ENCODE measurements around the gene PLCD3.
A peak's percentile ranks its signal among the peaks of the same experiment; 100 is the strongest.

The PLCD3 gene

GRCh38 chr17:45103269-45103795, 29.0 kb downstream of the PLCD3 start:
- DNase-seq (ENCODE audit: low read depth in 2 of 2), result no peak

GRCh38 chr17:45102856-45103255, 29.5 kb downstream of the PLCD3 start:
- DNase-seq (ENCODE audit: low read depth in 2 of 2), result no peak

GRCh38 chr17:45101883-45102811, 30.2 kb downstream of the PLCD3 start:
- no peak for DNase-seq (ENCODE audit: low read depth in 2 of 2)

- no peak for DNase-seq (ENCODE audit: low read depth in 2 of 2)
Measured at GRCh38 chr17:45101546-45101882, 30.8 kb downstream of the PLCD3 start.

GRCh38 chr17:45098869-45099616, 33.3 kb downstream of the PLCD3 start:
- DNase-seq (ENCODE audit: low read depth in 2 of 2), result peak; percentile 43 to 49

- DNase-seq (ENCODE audit: low read depth in 2 of 2), result no peak
Measured at GRCh38 chr17:45098081-45098868, 34.0 kb downstream of the PLCD3 start.

GRCh38 chr17:45096926-45097325, 35.4 kb downstream of the PLCD3 start:
- no peak for DNase-seq (ENCODE audit: low read depth in 2 of 2)

- DNase-seq (ENCODE audit: low read depth in 2 of 2), result no peak
Measured at GRCh38 chr17:45096141-45096540, 36.2 kb downstream of the PLCD3 start.

- no peak for DNase-seq (ENCODE audit: low read depth in 2 of 2)
Measured at GRCh38 chr17:45093444-45094110, 38.7 kb downstream of the PLCD3 start.

GRCh38 chr17:45092911-45093430, 39.3 kb downstream of the PLCD3 start:
- DNase-seq (ENCODE audit: low read depth in 2 of 2), result no peak

GRCh38 chr17:45091778-45092425, 40.4 kb downstream of the PLCD3 start:
- no peak for DNase-seq (ENCODE audit: low read depth in 2 of 2)

- no peak for DNase-seq (ENCODE audit: low read depth in 2 of 2)
Measured at GRCh38 chr17:45090711-45091110, 41.6 kb downstream of the PLCD3 start.

GRCh38 chr17:45088741-45089140, 43.6 kb downstream of the PLCD3 start:
- DNase-seq (ENCODE audit: low read depth in 2 of 2), result no peak

- DNase-seq (ENCODE audit: low read depth in 2 of 2), result no peak
Measured at GRCh38 chr17:45087978-45088377, 44.3 kb downstream of the PLCD3 start.

- no peak for DNase-seq (ENCODE audit: low read depth in 2 of 2)
Measured at GRCh38 chr17:45087504-45087975, 44.8 kb downstream of the PLCD3 start.

GRCh38 chr17:45086865-45087503, 45.3 kb downstream of the PLCD3 start:
- DNase-seq (ENCODE audit: low read depth in 2 of 2), result no peak

- no peak for DNase-seq (ENCODE audit: low read depth in 2 of 2)
Measured at GRCh38 chr17:45086391-45086790, 45.9 kb downstream of the PLCD3 start.

GRCh38 chr17:45081047-45081703, 51.1 kb downstream of the PLCD3 start:
- no peak for DNase-seq (ENCODE audit: low read depth in 2 of 2)

GRCh38 chr17:45077643-45078042, 54.7 kb downstream of the PLCD3 start:
- no peak for DNase-seq (ENCODE audit: low read depth in 2 of 2)
